ENCODE results near the gene FGD4.

DNA sequence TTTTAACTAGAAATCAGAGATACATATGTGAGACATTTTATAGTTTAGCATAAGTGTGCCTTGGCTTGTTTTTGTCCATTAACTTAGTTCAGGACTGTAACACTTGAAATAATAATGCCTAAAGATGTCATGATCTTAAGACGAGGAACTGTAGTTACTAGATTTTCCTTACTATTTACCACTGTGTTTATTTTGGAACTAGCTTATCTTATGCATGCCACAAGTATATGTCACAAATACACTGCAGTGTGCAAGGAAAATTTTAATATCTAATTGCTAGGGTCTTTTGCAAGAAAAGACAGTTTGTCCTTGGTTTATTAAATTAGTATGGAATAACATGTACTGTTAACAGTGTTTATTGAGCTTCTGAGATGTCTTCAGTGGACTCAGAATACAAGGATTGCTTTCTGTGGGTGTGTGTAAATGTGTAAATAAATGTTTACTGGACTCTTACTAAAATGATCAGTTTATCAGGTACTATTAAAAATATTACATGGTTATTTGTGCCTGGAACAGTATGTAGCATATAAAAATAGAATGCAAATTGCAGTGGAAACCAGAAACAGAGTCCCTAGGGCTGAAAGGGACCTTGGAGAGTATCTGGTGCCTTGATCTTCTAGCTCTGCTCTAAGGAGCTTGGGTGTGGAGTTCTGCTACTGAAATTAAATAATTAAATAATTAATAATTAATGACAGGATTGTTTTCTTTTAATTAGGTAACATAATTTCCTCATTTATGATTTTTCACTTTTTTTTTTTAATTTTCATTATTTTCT is 58.1 kb downstream of the FGD4 start:
- TF ChIP-seq, protein P1, sequence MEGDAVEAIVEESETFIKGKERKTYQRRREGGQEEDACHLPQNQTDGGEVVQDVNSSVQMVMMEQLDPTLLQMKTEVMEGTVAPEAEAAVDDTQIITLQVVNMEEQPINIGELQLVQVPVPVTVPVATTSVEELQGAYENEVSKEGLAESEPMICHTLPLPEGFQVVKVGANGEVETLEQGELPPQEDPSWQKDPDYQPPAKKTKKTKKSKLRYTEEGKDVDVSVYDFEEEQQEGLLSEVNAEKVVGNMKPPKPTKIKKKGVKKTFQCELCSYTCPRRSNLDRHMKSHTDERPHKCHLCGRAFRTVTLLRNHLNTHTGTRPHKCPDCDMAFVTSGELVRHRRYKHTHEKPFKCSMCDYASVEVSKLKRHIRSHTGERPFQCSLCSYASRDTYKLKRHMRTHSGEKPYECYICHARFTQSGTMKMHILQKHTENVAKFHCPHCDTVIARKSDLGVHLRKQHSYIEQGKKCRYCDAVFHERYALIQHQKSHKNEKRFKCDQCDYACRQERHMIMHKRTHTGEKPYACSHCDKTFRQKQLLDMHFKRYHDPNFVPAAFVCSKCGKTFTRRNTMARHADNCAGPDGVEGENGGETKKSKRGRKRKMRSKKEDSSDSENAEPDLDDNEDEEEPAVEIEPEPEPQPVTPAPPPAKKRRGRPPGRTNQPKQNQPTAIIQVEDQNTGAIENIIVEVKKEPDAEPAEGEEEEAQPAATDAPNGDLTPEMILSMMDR (IDR thresholded peaks at IDR 0.05) = no peak
- no peak for TF ChIP-seq POLR2AphosphoS5 (IDR thresholded peaks at IDR 0.05)
